Right hindlimb (tissue), 1 donor: ENCODE results near the gene AOC3.

Source experiments
- DNase-seq: peaks from one replicate; pipeline ENCODE4 v3.0.0-alpha.2; 2018

Gene AOC3

DNA sequence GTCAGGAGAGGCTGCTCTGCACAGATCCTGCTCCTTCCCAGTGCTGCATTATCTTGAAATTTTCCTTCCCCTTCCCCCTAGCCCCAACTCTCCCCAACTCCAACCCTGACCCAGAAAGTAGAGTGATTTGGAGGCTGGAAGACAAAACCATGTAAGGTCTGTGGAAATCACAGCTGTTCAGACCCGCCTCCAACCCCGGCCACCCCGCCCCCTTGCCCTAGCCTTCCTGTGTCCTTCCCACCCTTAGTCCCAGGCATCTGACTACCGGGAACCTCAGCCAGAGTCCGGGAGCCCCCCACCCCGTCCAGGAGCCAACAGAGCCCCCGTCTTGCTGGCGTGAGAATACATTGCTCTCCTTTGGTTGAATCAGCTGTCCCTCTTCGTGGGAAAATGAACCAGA lies at the start of gene AOC3:
AOC3 (plus strand) TSS at position 246 of the 400 bp plus-strand sequence; CDS start at position 391, 145 bp downstream.
- DNase-seq = peak; percentile 46

- DNase-seq = no peak
Observed at GRCh38 chr17:42803074-42803883, 47.7 kb upstream of the AOC3 start.

DNA sequence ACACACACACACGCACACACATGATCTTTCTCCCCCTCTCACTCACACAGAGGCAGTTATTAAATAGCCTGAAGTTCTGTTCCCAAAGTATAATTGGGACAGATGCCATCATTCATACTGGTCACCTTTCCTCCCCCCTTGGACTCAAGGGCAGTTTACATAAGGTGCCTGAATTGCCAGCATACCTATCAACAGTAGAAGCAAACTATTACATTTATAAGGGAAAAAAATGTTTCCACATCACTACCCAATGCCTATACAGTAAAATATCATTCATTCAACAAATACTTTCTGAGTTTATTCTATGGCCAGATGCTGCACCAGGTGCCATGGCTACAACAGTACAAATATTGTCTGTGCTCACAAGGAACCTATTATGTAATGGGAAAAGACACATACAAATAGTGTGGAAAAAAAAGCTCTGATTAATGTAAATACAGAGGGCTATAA lies 46.1 kb upstream of the AOC3 start:
- DNase-seq = no peak

- no peak for DNase-seq
Observed at GRCh38 chr17:42806249-42806648, 44.8 kb upstream of the AOC3 start.

- DNase-seq = no peak
Observed at GRCh38 chr17:42809250-42809649, 41.7 kb upstream of the AOC3 start.

GRCh38 chr17:42814633-42815399 lies 36.2 kb upstream of the AOC3 start:
- DNase-seq = peak; percentile 51

DNA sequence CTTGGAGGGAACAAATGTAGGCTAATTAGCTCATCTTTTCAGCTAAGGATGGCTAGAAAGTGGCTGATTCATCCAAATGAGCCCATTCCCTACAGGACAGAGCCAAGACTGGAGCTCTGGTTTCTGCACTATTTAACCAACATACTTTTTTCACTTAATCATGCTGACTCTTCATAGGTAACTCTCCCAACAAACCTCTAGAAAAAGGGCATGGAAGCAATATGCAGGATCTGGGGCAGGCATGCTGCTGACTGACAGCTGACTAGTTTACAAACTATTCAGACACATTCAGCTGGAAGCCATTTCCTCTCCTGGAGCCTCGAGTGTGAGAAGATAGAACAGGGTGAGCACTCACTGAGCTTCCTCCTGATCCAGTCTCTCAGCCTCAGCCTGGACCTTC lies 33.1 kb upstream of the AOC3 start:
- no peak for DNase-seq

GRCh38 chr17:42818379-42818778 lies 32.6 kb upstream of the AOC3 start:
- DNase-seq = no peak

DNA sequence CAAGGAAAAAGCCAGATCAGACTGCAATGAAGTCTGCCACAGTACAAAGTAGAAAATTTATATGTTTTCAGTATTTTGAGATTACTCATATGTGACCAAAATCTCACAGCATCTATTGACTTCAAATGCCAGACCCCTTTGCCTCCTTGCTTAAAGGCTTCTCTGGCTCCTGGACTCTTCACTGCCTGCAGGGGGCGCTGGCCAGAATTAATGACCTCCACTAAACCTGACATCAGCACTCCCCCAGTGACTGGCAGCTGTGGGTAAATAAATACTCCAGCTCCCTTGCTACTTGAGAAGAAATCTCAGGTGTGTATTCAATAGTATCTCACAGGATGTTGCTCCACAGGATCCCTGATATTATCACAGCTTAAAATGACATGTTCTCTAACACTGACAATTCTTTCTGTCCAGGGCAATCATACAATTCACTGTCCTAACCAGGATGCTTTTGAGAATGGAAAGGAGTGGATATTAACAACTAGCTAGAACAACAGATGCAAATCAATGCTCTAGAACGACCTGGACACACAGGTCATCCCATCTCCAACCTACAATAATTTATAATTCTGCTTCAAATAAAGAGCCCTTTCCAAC lies 31.0 kb upstream of the AOC3 start:
- DNase-seq = no peak

DNA sequence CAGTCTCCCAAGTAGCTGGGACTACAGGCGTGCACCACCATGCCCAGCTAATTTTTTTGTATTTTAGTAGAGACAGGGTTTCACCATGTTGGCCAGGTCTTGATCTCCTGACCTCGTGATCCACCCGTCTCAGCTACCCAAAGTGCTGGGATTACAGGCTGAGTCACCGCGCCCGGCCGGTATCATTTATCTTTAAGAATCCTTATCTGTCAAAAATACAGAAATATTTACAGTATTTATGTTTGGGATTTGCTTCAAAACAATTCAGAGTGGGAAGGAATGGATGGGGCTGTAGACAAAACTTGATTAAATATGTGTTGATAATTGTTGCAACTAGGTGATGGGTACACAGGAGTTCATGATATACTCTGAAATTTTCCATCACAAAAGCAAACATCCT lies 29.8 kb upstream of the AOC3 start:
- DNase-seq = no peak

DNA sequence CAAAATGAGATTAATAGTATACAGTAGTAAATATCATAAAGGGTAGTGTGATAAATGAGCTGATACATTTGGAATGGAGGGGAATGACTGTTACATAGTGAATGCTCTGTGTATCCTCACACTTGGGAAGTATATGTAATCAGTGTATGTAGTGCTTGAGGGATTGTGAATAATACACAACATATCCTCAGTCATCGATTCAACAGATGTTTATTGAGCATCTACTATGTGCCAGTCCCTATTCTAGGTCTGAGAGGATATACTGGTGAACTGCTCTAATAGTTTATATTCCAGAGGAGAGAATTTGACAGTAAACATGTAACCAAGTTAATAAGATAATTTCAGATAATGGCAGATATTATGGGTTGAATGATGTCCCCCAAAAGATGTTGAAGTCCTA lies 23.5 kb upstream of the AOC3 start:
- DNase-seq = no peak

- DNase-seq = no peak
Observed at GRCh38 chr17:42830971-42831370, 20.0 kb upstream of the AOC3 start.

DNA sequence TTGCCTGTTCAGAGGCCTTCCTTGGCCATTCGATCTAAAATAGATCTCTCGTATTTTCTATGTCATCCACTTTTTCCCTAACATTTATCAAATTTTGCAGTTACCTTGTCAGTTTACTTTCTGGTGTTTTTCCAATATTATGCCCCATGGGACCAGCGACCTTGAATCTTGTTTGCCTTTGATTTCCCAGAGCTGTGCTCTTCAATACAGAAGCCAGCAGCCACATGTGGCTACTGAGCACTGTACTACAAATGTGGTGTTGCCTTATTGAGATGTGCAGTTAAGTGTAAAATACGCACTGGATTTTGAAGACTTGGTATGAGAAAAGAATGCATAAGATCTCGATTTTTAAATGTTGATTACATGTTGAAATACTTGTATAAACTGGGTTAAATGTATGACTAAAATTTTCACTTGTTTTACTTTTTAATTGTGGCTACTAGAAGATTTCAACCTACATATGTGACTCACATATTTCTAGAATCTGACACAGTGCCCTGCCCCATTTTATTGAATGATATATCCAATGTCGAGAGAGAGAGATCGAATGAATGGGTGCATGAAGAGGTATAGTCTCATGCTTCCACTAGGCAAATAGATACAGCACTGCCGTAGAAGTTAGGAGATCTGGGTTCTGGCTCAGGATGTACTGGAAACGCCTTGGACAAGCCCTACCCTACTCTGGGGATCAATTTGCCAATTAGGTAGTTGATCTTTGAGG lies 18.6 kb upstream of the AOC3 start:
- no peak for DNase-seq

DNA sequence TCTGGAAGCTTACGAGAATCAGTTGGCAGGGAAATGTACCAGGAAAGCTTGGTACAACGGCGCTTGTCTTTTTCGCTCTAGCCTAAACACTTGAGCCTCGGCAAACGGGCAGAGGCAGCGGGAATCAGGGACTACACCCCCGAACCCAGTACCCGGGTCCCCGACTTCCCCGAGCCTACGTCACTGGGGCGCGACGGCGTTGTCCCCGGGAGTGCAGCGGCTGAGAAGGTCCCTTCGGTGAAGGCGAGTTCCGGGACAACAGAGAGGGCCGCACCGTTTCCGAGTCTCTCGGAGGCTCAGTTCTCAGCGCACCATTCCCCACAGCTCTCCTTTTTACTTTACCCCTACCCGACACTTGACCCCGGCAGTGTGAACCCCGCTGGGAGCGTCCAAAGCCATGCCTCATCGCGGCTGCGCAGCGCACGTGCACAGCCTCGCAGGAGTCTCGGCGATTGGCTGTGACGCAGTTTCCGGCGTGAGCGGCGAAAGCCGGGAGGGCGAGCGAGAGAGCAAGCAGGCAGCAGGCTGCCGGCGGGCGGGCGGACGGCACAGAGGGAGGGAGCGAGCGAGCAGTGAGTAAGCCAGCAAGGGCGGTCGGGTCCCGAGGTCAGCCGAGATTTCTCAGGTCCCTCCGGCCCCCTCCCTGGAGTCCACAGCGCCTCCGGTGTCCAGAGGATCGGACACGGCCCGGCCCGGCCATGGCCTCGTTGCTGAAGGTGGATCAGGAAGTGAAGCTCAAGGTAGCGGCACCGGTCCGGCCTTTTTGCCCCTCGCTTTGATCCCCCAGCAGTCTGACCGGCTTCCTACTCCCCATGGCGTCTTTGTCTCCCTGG lies 17.8 kb upstream of the AOC3 start, which contains the start of gene PSME3:
PSME3 (plus strand) TSS at position 464 of the 833 bp plus-strand sequence; CDS start at position 699, 235 bp downstream.
- peak; percentile 94 for DNase-seq

- DNase-seq = no peak
Observed at GRCh38 chr17:42833767-42834422, 17.1 kb upstream of the AOC3 start.

DNA sequence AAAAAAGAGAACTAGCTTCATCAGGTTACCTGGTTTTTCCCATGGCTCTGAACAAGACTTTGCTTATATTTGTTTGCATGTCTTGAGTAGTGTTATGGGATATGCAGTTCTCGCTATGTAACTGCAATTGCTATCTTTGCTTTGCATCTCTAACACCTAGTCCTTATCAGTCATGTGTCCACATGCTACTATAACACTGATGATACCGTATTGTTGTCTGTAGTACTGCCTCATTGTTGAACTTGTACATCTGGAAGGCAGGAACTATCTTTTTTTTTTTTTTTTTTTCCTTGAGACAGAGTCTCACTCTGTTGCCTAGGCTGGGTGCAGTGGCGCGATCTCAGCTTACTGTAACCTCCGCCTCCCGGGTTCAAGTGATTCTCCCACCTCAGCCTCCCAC lies 15.3 kb upstream of the AOC3 start:
- no peak for DNase-seq

DNA sequence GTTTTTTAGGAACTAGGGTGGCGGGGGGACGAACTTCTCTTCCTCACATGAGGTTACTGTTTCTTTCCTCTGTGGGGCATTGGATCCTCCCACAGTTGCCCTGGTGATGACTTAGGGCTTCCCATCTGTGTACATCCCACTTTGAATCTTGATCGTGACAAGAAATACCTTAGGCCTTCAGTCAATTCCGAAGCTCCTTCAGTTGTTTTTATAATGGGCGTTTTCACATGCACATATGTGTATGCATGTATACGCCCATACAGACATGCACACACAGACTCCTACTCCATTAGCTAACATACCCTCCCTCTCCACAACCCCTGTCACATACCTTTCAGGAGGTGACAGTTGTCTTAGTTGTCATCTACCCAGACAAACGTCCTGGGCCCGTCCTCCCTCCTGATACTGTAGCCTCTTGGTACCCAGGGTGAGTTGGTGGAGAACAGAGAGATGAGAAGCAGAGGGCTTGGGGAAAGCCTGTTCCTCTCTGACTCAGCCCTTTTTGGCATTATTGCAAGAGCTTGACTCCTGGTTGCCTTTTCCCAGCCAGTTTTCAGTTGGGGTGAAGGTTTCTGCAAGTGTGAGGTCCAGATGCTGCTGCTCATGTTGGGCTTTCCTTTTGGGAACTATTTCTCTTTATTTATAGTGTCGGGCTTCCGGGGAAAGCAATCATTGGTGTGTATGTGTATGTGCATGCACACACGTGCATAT lies 8.9 kb upstream of the AOC3 start:
- no peak for DNase-seq

DNA sequence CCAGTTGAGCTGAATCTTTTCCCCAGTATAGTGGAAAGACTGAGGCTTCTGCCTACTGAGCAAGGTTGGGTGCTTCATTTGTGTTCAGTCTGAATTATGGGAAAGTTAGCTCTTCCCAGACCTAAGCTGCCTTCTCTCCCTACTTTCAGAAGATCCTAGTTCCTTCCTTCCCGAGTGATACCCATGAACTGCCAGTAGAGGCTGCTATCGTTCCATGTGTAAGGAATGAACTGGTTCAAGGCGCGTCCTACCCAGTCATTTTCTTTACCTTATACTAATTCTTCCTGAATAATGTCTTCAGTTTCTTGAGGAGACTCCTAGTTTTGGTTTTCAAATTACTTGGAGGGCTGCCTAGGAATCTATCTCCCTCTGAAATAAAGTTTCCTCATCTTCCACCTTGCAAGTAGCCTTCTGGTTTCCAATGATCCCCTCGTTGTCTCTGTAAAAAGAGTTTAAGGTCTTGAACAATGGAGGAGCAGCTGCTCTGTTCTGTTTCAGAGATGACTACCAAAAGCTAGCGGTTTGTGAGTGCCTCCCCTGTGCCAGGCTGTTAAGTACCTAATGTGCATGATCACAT lies 7.6 kb upstream of the AOC3 start:
- DNase-seq = peak; percentile 45

DNA sequence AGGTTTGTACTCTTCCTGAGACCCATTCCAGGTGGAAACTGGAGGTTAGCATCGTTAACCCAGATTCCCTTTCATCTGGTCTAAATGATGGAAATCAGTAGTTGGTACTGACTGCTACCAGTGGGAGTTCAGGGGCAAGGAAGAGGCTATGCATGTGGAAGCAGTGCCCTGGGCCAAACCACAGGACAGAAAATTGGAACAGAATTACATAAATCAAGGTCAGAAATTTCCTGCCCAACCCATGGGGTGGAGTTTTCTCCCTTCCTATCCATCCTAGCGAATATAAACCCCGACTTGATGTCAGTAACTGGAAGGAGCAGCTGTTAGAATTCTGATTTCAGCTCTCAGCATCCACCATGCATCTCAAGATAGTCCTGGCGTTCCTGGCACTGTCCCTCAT lies 6.7 kb upstream of the AOC3 start, which contains the start of gene AOC2:
AOC2 (plus strand) TSS at position 310 of the 400 bp plus-strand sequence; CDS start at position 357, 47 bp downstream.
- DNase-seq = no peak
